ENCODE measurements around the gene PPP2R2C. TPM values are rescaled to one million over a fixed set of nuclear protein-coding genes. Genes with fewer than 3 reads are reported as not detected.

The PPP2R2C gene
- total RNA-seq, 1 experiment from 2014 or later, result 9.5 TPM

- BruUV-seq (replicated peaks), result no TSS peak
- no peaks in the 10 kb centered on the region for H3K9me2 ChIP-seq (replicated peaks; ENCODE audit: low read length)
- no peaks in the 10 kb centered on the region for H3K9me3 ChIP-seq (ENCODE audit: low read length)
- H2AFZ ChIP-seq (ENCODE audit: low read length), result no peak overlapping the region
- ChIA-PET CTCF (no interaction called here), POLR2A (ENCODE audit: unreplicated experiment) (no interaction called here)
- no peak for ATAC-seq
- no peaks in the 10 kb centered on the region for H3F3A ChIP-seq (ENCODE audit: low read length, unreplicated experiment)
- no peaks in the 10 kb centered on the region for H3K4me1 ChIP-seq (ENCODE audit: insufficient read depth, low read length)
- H3K27me3 ChIP-seq (ENCODE audit: low read length), result no peaks in the 10 kb centered on the region
- intact Hi-C loops (cut with micrococcal nuclease), result no loop called here
- H3K79me2 ChIP-seq (ENCODE audit: low read length), result no peaks in the 10 kb centered on the region
- no peak for DNase-seq
- H3K4me3 ChIP-seq (ENCODE audit: low read length), result no peak overlapping the region
- H3K36me3 ChIP-seq (ENCODE audit: low read depth, low read length), result no peaks in the 10 kb centered on the region
- no peak overlapping the region for H3K9ac ChIP-seq (ENCODE audit: low read length)
- no peaks in the 10 kb centered on the region for H4K20me1 ChIP-seq (ENCODE audit: low read length)
- no peak for TF ChIP-seq CTCF (conservative IDR thresholded peaks at IDR 0.05; ENCODE audit: low read depth, low read length)
- no peak for TF ChIP-seq EZH2phosphoT487 (IDR thresholded peaks at IDR 0.05; ENCODE audit: borderline replicate concordance, low read length)
- no peak for TF ChIP-seq EZH2 (IDR thresholded peaks at IDR 0.05; ENCODE audit: low read length, unreplicated experiment)
- H3K27ac ChIP-seq (ENCODE audit: low read length), result no peak overlapping the region
- no peak overlapping the region for H3K4me2 ChIP-seq (ENCODE audit: low read length)
These were observed 102.9 kb downstream of the PPP2R2C start for GRCh38 chr4:6369511-6369910.

GRCh38 chr4:6369035-6369434 lies 103.4 kb downstream of the PPP2R2C start:
- no peaks in the 10 kb centered on the region for H3K9me2 ChIP-seq (replicated peaks; ENCODE audit: low read length)
- no peaks in the 10 kb centered on the region for H3K9me3 ChIP-seq (ENCODE audit: low read length)
- H3K9ac ChIP-seq (ENCODE audit: low read length), result no peak overlapping the region
- ChIA-PET CTCF (no interaction called here), POLR2A (ENCODE audit: unreplicated experiment) (interaction anchor here (0.6 kb wide), 1 partner anchor 38 kb away, joined by 4 read pairs; no protein-coding TSS in a partner anchor)
- H3K4me3 ChIP-seq (ENCODE audit: low read length), result no peak overlapping the region
- no peaks in the 10 kb centered on the region for H3K4me1 ChIP-seq (ENCODE audit: insufficient read depth, low read length)
- DNase-seq, result no peak
- no peaks in the 10 kb centered on the region for H3K27me3 ChIP-seq (ENCODE audit: low read length)
- no peak overlapping the region for H2AFZ ChIP-seq (ENCODE audit: low read length)
- ATAC-seq, result no peak
- no peaks in the 10 kb centered on the region for H3K36me3 ChIP-seq (ENCODE audit: low read depth, low read length)
- TF ChIP-seq EZH2phosphoT487 (IDR thresholded peaks at IDR 0.05; ENCODE audit: borderline replicate concordance, low read length), result no peak
- TF ChIP-seq EZH2 (IDR thresholded peaks at IDR 0.05; ENCODE audit: low read length, unreplicated experiment), result no peak
- TF ChIP-seq CTCF (conservative IDR thresholded peaks at IDR 0.05; ENCODE audit: low read depth, low read length), result no peak
- BruUV-seq (replicated peaks), result no TSS peak
- intact Hi-C loops (cut with micrococcal nuclease), result no loop called here
- no peak overlapping the region for H3K4me2 ChIP-seq (ENCODE audit: low read length)
- H3K79me2 ChIP-seq (ENCODE audit: low read length), result no peaks in the 10 kb centered on the region
- H4K20me1 ChIP-seq (ENCODE audit: low read length), result no peaks in the 10 kb centered on the region
- H3K27ac ChIP-seq (ENCODE audit: low read length), result no peak overlapping the region
- H3F3A ChIP-seq (ENCODE audit: low read length, unreplicated experiment), result no peaks in the 10 kb centered on the region

- TF ChIP-seq EZH2 (IDR thresholded peaks at IDR 0.05; ENCODE audit: low read length, unreplicated experiment), result no peak
- no peak for TF ChIP-seq CTCF (conservative IDR thresholded peaks at IDR 0.05; ENCODE audit: low read depth, low read length)
- TF ChIP-seq EZH2phosphoT487 (IDR thresholded peaks at IDR 0.05; ENCODE audit: borderline replicate concordance, low read length), result no peak
- H3K9me2 ChIP-seq (replicated peaks; ENCODE audit: low read length), result no peaks in the 10 kb centered on the region
- no peak overlapping the region for H3K9ac ChIP-seq (ENCODE audit: low read length)
- no peak for DNase-seq
- intact Hi-C loops (cut with micrococcal nuclease), result no loop called here
- H3K27ac ChIP-seq (ENCODE audit: low read length), result no peak overlapping the region
- H4K20me1 ChIP-seq (ENCODE audit: low read length), result no peaks in the 10 kb centered on the region
- H3F3A ChIP-seq (ENCODE audit: low read length, unreplicated experiment), result no peaks in the 10 kb centered on the region
- ATAC-seq, result no peak
- H3K36me3 ChIP-seq (ENCODE audit: low read depth, low read length), result no peaks in the 10 kb centered on the region
- POLR2A ChIA-PET (ENCODE audit: unreplicated experiment), result interaction anchor here (0.6 kb wide), 1 partner anchor 39 kb away, joined by 4 read pairs; no protein-coding TSS in a partner anchor
- no peaks in the 10 kb centered on the region for H3K9me3 ChIP-seq (ENCODE audit: low read length)
- H3K4me2 ChIP-seq (ENCODE audit: low read length), result no peak overlapping the region
- no peak overlapping the region for H2AFZ ChIP-seq (ENCODE audit: low read length)
- no peaks in the 10 kb centered on the region for H3K27me3 ChIP-seq (ENCODE audit: low read length)
- CTCF ChIA-PET, result no interaction called here
- no peaks in the 10 kb centered on the region for H3K4me1 ChIP-seq (ENCODE audit: insufficient read depth, low read length)
- H3K4me3 ChIP-seq (ENCODE audit: low read length), result no peak overlapping the region
- BruUV-seq (replicated peaks), result no TSS peak
- no peaks in the 10 kb centered on the region for H3K79me2 ChIP-seq (ENCODE audit: low read length)
These were observed 103.8 kb downstream of the PPP2R2C start for GRCh38 chr4:6368601-6369000.

All from PC-3 (cell line).